ENCODE measurements around the gene IPO13.

The IPO13 gene

GRCh38 chr1:43974443-43975248, 27.9 kb downstream of the IPO13 start, which contains the start of gene ATP6V0B:
TSS of gene ATP6V0B (plus strand) at chr1:43974960. CDS start at chr1:43975041, 81 bp downstream.
- peak; percentile 88 for DNase-seq

- no peak for DNase-seq
Observed at GRCh38 chr1:43975249-43975961, 28.7 kb downstream of the IPO13 start.

- DNase-seq = no peak
Observed at GRCh38 chr1:43976045-43976444, 29.3 kb downstream of the IPO13 start.

GRCh38 chr1:43976890-43977289, 30.1 kb downstream of the IPO13 start:
- no peak for DNase-seq

- no peak for DNase-seq
Observed at GRCh38 chr1:43977376-43978263, 30.9 kb downstream of the IPO13 start.

- DNase-seq = no peak
Observed at GRCh38 chr1:43978264-43978550, 31.5 kb downstream of the IPO13 start.

- no peak for DNase-seq
Observed at GRCh38 chr1:43978551-43979260, 32.0 kb downstream of the IPO13 start, which contains the start of gene B4GALT2. TSS of gene B4GALT2 (plus strand) at chr1:43979210. CDS start at chr1:43981161, 1,951 bp downstream.

- DNase-seq = no peak
Observed at GRCh38 chr1:43979261-43979527, 32.4 kb downstream of the IPO13 start.

- DNase-seq = no peak
Observed at GRCh38 chr1:43979528-43980254, 32.9 kb downstream of the IPO13 start.

GRCh38 chr1:43980255-43981134, 33.7 kb downstream of the IPO13 start:
- DNase-seq = no peak

GRCh38 chr1:43981135-43981491, 34.4 kb downstream of the IPO13 start:
- DNase-seq = no peak

- no peak for DNase-seq
Observed at GRCh38 chr1:43981636-43982035, 34.9 kb downstream of the IPO13 start.

GRCh38 chr1:43982241-43982640, 35.5 kb downstream of the IPO13 start:
- DNase-seq = no peak

- DNase-seq = no peak
Observed at GRCh38 chr1:43982808-43983207, 36.1 kb downstream of the IPO13 start.

- DNase-seq = no peak
Observed at GRCh38 chr1:43983253-43983899, 36.6 kb downstream of the IPO13 start.

- DNase-seq = no peak
Observed at GRCh38 chr1:43984855-43985254, 38.1 kb downstream of the IPO13 start.

- DNase-seq = no peak
Observed at GRCh38 chr1:43985984-43986595, 39.3 kb downstream of the IPO13 start.

GRCh38 chr1:43986712-43987111, 40.0 kb downstream of the IPO13 start:
- no peak for DNase-seq

- no peak for DNase-seq
Observed at GRCh38 chr1:43987159-43987902, 40.6 kb downstream of the IPO13 start.
